A549 (cell line): ENCODE results near the gene ABCC9.

ENCODE experiments used
- EHMT2 ChIP-seq: fragments of 200-600 bp; sonication (generic); IDR thresholded peaks from 2 replicates; pipeline ENCODE4 v1.6.1; 2016; ENCODE audit warnings: antibody characterized with exemption, low read depth, mild to moderate bottlenecking, moderate library complexity
- EP300 ChIP-seq, 2 experiments: fragments of >200 bp; sonication (Bioruptor Twin); formaldehyde crosslinking; IDR thresholded peaks; 2 replicates in 1 of 2; 3 replicates in 1 of 2; pipeline ENCODE4 v1.6.1; 2016 to 2017
- KDM5A ChIP-seq: fragments of 200-600 bp; sonication (generic); IDR thresholded peaks from 2 replicates; pipeline ENCODE4 v1.6.1; 2016; ENCODE audit warnings: antibody characterized with exemption, mild to moderate bottlenecking
- NR3C1 ChIP-seq: fragments of >200 bp; sonication (Bioruptor Twin); formaldehyde crosslinking; IDR thresholded peaks from 3 replicates; pipeline ENCODE4 v1.6.1; 2017
- RAD21 ChIP-seq, 2 experiments: fragments of >200 bp in 1 of 2; sonication (Bioruptor Twin) in 1 of 2; formaldehyde crosslinking in 1 of 2; IDR thresholded peaks in 1 of 2; conservative IDR thresholded peaks in 1 of 2; 2 replicates in 1 of 2; 3 replicates in 1 of 2; pipeline ENCODE4 v1.6.1; 2012 to 2018; ENCODE audit warnings: inconsistent platforms in 1 of 2
- TF ChIP-seq, protein P1 (sequence below): IDR thresholded peaks from 2 replicates; pipeline ENCODE4 v1.6.1; 2012
- TF ChIP-seq, protein P2 (sequence below): fragments of >200 bp; sonication (Bioruptor Twin); formaldehyde crosslinking; IDR thresholded peaks from 3 replicates; pipeline ENCODE4 v1.5.1; 2016

DNA sequence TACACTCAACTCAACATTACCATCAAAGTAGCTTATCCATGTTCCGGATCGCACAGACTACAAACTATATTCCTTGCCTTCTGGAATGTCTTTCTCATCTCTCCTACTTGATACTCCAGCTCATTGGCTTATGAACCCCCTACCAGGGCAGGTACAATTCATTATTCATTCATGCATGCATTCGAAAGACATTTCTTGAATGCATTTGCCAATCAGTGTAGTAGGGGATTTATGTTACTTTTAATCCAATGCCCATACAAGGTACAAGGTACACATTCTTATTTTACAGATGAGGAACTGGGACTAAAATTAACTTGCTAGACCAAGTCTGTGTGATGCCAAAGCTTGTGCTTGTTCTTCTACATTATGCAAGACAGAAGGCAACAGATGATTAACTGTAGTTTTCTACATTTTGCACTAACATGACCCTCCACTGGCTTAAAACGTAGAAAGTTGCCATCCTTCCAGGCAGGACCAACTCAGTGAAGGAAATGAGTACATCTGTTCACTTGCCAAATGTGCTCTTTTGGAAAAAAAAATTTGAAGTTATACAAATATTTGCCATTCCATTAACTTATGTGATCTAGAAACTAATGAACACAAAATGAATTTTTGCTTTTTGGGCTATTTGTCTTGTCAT lies 113.0 kb downstream of the ABCC9 start:
- TF ChIP-seq, protein P1, sequence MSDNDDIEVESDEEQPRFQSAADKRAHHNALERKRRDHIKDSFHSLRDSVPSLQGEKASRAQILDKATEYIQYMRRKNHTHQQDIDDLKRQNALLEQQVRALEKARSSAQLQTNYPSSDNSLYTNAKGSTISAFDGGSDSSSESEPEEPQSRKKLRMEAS, result no peak
- TF ChIP-seq, protein P2, sequence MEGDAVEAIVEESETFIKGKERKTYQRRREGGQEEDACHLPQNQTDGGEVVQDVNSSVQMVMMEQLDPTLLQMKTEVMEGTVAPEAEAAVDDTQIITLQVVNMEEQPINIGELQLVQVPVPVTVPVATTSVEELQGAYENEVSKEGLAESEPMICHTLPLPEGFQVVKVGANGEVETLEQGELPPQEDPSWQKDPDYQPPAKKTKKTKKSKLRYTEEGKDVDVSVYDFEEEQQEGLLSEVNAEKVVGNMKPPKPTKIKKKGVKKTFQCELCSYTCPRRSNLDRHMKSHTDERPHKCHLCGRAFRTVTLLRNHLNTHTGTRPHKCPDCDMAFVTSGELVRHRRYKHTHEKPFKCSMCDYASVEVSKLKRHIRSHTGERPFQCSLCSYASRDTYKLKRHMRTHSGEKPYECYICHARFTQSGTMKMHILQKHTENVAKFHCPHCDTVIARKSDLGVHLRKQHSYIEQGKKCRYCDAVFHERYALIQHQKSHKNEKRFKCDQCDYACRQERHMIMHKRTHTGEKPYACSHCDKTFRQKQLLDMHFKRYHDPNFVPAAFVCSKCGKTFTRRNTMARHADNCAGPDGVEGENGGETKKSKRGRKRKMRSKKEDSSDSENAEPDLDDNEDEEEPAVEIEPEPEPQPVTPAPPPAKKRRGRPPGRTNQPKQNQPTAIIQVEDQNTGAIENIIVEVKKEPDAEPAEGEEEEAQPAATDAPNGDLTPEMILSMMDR, result no peak
- TF ChIP-seq KDM5A (no peak), EP300 (IDR thresholded peaks at IDR 0.05) (no peak), EHMT2 (no peak), RAD21 (conservative IDR thresholded peaks at IDR 0.05 in 1 of 2, IDR thresholded peaks at IDR 0.05 in 1 of 2) (no peak), NR3C1 (no peak)
